HepG2 (cell line): Measurements from ENCODE around the gene PEAK3. TPM values are rescaled to one million over a fixed set of nuclear protein-coding genes. Genes with fewer than 3 reads are reported as not detected.

Experiments used
- KAT2B ChIP-seq: fragments of 150-350 bp; IDR thresholded peaks from 2 replicates; pipeline ENCODE4 v1.6.1; 2014; ENCODE audit warnings: low read depth, low read length, borderline replicate concordance
- KDM4B ChIP-seq: sonication (generic); formaldehyde crosslinking; IDR thresholded peaks from 2 replicates; pipeline ENCODE4 v1.4.0; 2020; ENCODE audit warnings: missing genetic modification reagents
- KLF12 ChIP-seq: sonication (generic); formaldehyde crosslinking; IDR thresholded peaks from 2 replicates; pipeline ENCODE4 v1.4.0; 2020; ENCODE audit warnings: missing genetic modification reagents, borderline replicate concordance
- MYC ChIP-seq: sonication (generic); formaldehyde crosslinking; IDR thresholded peaks from 2 replicates; pipeline ENCODE4 v1.9.0; 2021; ENCODE audit warnings: missing genetic modification reagents, borderline replicate concordance
- SOX13 ChIP-seq, 3 experiments: fragments of 450-650 bp in 1 of 3; sonication (generic) in 1 of 3; formaldehyde crosslinking in 1 of 3; IDR thresholded peaks in 2 of 3; conservative IDR thresholded peaks in 1 of 3; 2 replicates each; pipeline versions ENCODE4 v1.5.0 to v1.6.1; 2016 to 2020; ENCODE audit warnings: antibody characterized with exemption in 1 of 3, mild to moderate bottlenecking in 1 of 3, missing compliant biosample characterization in 1 of 3, missing genetic modification reagents in 1 of 3, moderate library complexity in 1 of 3
- SRSF9 ChIP-seq: fragments of 200-400 bp; formaldehyde crosslinking; IDR thresholded peaks from 2 replicates; pipeline ENCODE4 v1.6.1; 2018; ENCODE audit warnings: borderline replicate concordance, mild to moderate bottlenecking, low read depth, low read length; ENCODE audit not compliant: insufficient read depth, poor library complexity, severe bottlenecking
- YY1 ChIP-seq: IDR thresholded peaks from 2 replicates; pipeline ENCODE4 v1.6.1; 2011; ENCODE audit warnings: low read length, low read depth, moderate library complexity, mild to moderate bottlenecking; ENCODE audit not compliant: insufficient read depth, insufficient replicate concordance
- ZEB1 ChIP-seq: IDR thresholded peaks from 2 replicates; pipeline ENCODE4 v1.6.1; 2012; ENCODE audit warnings: mild to moderate bottlenecking, low read depth, inconsistent platforms; ENCODE audit not compliant: insufficient replicate concordance
- ZNF329 ChIP-seq: sonication (generic); formaldehyde crosslinking; IDR thresholded peaks from 2 replicates; pipeline ENCODE4 v1.9.0; 2021; ENCODE audit warnings: low read depth, mild to moderate bottlenecking, missing genetic modification reagents
- ZNF350 ChIP-seq: sonication (generic); formaldehyde crosslinking; IDR thresholded peaks from 2 replicates; pipeline ENCODE4 v1.4.0; 2020; ENCODE audit warnings: mild to moderate bottlenecking, low read depth, missing genetic modification reagents, borderline replicate concordance
- ZNF766 ChIP-seq: sonication (generic); formaldehyde crosslinking; IDR thresholded peaks from 2 replicates; pipeline ENCODE4 v1.5.0; 2020; ENCODE audit warnings: missing genetic modification reagents, borderline replicate concordance
- polyA plus RNA-seq, 8 experiments: library from polyadenylated mRNA; depleted of rRNA in 3 of 8; stranded (reverse) in 7 of 8; unstranded in 1 of 8; fragments of >200 nt; fragmentation: Illumina TruSeq in 4 of 8; extraction: Trizol in 4 of 8; gene quantifications; 2 replicates each; pipeline versions ENCODE4 v1.2.1 to v1.2.3, GENCODE V29; 2011 to 2016; ENCODE audit warnings: low read depth in 4 of 8, missing spikeins in 1 of 8, mixed read lengths in 1 of 8; ENCODE audit not compliant: insufficient read depth in 1 of 8
- total RNA-seq, 5 experiments: library from RNA; depleted of rRNA; stranded (reverse); fragments of >200 nt; fragmentation: Illumina TruSeq; extraction: Trizol; gene quantifications; 2 replicates each; pipeline ENCODE4 v1.2.3, GENCODE V29; 2016; ENCODE audit warnings: low read depth in 1 of 5
- TF ChIP-seq, protein P1 (sequence below): sonication (generic); formaldehyde crosslinking; IDR thresholded peaks from 2 replicates; pipeline ENCODE4 v1.8.0; 2022; ENCODE audit warnings: mild to moderate bottlenecking, missing genetic modification reagents, moderate library complexity
- TF ChIP-seq, protein P2 (sequence below): sonication (generic); formaldehyde crosslinking; IDR thresholded peaks from 2 replicates; pipeline ENCODE4 v1.8.1; 2023; ENCODE audit warnings: mild to moderate bottlenecking, missing genetic modification reagents, borderline replicate concordance
- TF ChIP-seq, protein P3 (sequence below): sonication (generic); formaldehyde crosslinking; IDR thresholded peaks from 2 replicates; pipeline ENCODE4 v1.4.0; 2020; ENCODE audit warnings: missing genetic modification reagents, borderline replicate concordance
- TF ChIP-seq, protein P4 (sequence below): sonication (generic); formaldehyde crosslinking; conservative IDR thresholded peaks from 2 replicates; pipeline ENCODE4 v1.8.0; 2022; ENCODE audit warnings: missing genetic modification reagents
- TF ChIP-seq, protein P5 (sequence below): sonication (generic); formaldehyde crosslinking; IDR thresholded peaks from 2 replicates; pipeline ENCODE4 v1.5.0; 2020; ENCODE audit warnings: mild to moderate bottlenecking, missing genetic modification reagents
- TF ChIP-seq, protein P6 (sequence below): sonication (generic); formaldehyde crosslinking; IDR thresholded peaks from 2 replicates; pipeline ENCODE4 v1.5.0; 2020; ENCODE audit warnings: mild to moderate bottlenecking, missing genetic modification reagents

The PEAK3 gene
- total and polyA plus RNA-seq, 2 of the 13 experiments (the other 11 are each of a cell fraction or from before 2014, with no cell fraction given) = not detected

GRCh38 chr19:2288338-2288817 lies 6.4 kb upstream of the PEAK3 start (continued):
- TF ChIP-seq, protein P1, sequence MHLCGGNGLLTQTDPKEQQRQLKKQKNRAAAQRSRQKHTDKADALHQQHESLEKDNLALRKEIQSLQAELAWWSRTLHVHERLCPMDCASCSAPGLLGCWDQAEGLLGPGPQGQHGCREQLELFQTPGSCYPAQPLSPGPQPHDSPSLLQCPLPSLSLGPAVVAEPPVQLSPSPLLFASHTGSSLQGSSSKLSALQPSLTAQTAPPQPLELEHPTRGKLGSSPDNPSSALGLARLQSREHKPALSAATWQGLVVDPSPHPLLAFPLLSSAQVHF (CRISPR knock-in tag) = no peak
- TF ChIP-seq ZNF350 (no peak), MYC (CRISPR knock-in tag) (peak; percentile 70), ZEB1 (peak; percentile 34), ZNF329 (CRISPR knock-in tag) (no peak), KAT2B (no peak), YY1 (peak; percentile 78), KDM4B (CRISPR knock-in tag) (no peak), ZNF766 (CRISPR knock-in tag) (0 out of 2 replicates have a peak, but pooled peaks have one; percentile 27), KLF12 (CRISPR knock-in tag) (no peak), SRSF9 (no peak), SOX13 (IDR thresholded peaks at IDR 0.05) (no peak), SOX13 (CRISPR knock-in tag; conservative IDR thresholded peaks at IDR 0.05 in 1 of 2, IDR thresholded peaks at IDR 0.05 in 1 of 2) (no peak)
- TF ChIP-seq, protein P2, sequence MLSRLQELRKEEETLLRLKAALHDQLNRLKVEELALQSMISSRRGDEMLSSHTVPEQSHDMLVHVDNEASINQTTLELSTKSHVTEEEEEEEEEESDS (CRISPR knock-in tag) = no peak
- TF ChIP-seq, protein P3, sequence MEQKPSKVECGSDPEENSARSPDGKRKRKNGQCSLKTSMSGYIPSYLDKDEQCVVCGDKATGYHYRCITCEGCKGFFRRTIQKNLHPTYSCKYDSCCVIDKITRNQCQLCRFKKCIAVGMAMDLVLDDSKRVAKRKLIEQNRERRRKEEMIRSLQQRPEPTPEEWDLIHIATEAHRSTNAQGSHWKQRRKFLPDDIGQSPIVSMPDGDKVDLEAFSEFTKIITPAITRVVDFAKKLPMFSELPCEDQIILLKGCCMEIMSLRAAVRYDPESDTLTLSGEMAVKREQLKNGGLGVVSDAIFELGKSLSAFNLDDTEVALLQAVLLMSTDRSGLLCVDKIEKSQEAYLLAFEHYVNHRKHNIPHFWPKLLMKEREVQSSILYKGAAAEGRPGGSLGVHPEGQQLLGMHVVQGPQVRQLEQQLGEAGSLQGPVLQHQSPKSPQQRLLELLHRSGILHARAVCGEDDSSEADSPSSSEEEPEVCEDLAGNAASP (CRISPR knock-in tag) = peak; percentile 19; the same call in 1 of the 2 replicates
- TF ChIP-seq, protein P4, sequence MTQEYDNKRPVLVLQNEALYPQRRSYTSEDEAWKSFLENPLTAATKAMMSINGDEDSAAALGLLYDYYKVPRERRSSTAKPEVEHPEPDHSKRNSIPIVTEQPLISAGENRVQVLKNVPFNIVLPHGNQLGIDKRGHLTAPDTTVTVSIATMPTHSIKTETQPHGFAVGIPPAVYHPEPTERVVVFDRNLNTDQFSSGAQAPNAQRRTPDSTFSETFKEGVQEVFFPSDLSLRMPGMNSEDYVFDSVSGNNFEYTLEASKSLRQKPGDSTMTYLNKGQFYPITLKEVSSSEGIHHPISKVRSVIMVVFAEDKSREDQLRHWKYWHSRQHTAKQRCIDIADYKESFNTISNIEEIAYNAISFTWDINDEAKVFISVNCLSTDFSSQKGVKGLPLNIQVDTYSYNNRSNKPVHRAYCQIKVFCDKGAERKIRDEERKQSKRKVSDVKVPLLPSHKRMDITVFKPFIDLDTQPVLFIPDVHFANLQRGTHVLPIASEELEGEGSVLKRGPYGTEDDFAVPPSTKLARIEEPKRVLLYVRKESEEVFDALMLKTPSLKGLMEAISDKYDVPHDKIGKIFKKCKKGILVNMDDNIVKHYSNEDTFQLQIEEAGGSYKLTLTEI (CRISPR knock-in tag) = no peak
- TF ChIP-seq, protein P5, sequence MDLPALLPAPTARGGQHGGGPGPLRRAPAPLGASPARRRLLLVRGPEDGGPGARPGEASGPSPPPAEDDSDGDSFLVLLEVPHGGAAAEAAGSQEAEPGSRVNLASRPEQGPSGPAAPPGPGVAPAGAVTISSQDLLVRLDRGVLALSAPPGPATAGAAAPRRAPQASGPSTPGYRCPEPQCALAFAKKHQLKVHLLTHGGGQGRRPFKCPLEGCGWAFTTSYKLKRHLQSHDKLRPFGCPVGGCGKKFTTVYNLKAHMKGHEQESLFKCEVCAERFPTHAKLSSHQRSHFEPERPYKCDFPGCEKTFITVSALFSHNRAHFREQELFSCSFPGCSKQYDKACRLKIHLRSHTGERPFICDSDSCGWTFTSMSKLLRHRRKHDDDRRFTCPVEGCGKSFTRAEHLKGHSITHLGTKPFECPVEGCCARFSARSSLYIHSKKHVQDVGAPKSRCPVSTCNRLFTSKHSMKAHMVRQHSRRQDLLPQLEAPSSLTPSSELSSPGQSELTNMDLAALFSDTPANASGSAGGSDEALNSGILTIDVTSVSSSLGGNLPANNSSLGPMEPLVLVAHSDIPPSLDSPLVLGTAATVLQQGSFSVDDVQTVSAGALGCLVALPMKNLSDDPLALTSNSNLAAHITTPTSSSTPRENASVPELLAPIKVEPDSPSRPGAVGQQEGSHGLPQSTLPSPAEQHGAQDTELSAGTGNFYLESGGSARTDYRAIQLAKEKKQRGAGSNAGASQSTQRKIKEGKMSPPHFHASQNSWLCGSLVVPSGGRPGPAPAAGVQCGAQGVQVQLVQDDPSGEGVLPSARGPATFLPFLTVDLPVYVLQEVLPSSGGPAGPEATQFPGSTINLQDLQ (CRISPR knock-in tag) = no peak
- TF ChIP-seq, protein P6, sequence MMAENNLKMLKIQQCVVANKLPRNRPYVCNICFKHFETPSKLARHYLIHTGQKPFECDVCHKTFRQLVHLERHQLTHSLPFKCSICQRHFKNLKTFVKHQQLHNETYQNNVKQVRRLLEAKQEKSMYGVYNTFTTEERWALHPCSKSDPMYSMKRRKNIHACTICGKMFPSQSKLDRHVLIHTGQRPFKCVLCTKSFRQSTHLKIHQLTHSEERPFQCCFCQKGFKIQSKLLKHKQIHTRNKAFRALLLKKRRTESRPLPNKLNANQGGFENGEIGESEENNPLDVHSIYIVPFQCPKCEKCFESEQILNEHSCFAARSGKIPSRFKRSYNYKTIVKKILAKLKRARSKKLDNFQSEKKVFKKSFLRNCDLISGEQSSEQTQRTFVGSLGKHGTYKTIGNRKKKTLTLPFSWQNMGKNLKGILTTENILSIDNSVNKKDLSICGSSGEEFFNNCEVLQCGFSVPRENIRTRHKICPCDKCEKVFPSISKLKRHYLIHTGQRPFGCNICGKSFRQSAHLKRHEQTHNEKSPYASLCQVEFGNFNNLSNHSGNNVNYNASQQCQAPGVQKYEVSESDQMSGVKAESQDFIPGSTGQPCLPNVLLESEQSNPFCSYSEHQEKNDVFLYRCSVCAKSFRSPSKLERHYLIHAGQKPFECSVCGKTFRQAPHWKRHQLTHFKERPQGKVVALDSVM (CRISPR knock-in tag) = no peak
